HFFc6 (cell line): Measurements from ENCODE around the gene NDEL1. TPM values are rescaled to one million over a fixed set of nuclear protein-coding genes. Genes with fewer than 3 reads are reported as not detected.
A peak's percentile ranks its signal among the peaks of the same experiment; 100 is the strongest.

Experiments
- DNase-seq: peaks from one replicate; pipeline ENCODE4 v3.0.0-alpha.2; 2018
- H3K27ac Mint-ChIP-seq: 2 replicates; pipeline ENCODE4 v1.8.0; 2020; ENCODE audit warnings: mild to moderate bottlenecking, mixed read lengths
- H3K27me3 Mint-ChIP-seq: 2 replicates; pipeline ENCODE4 v1.8.0; 2021; ENCODE audit warnings: mild to moderate bottlenecking, moderate library complexity, mixed read lengths; ENCODE audit not compliant: insufficient read depth
- H3K36me3 Mint-ChIP-seq: 2 replicates; pipeline ENCODE4 v1.8.0; 2021; ENCODE audit warnings: low read depth, mixed read lengths
- H3K4me1 Mint-ChIP-seq: 2 replicates; pipeline ENCODE4 v1.8.0; 2020; ENCODE audit warnings: low read depth, mixed read lengths
- H3K4me3 Mint-ChIP-seq: 2 replicates; pipeline ENCODE4 v1.8.0; 2020; ENCODE audit warnings: mild to moderate bottlenecking, moderate library complexity, mixed read lengths
- H3K9me3 Mint-ChIP-seq: 2 replicates; pipeline ENCODE4 v1.8.0; 2020; ENCODE audit warnings: mild to moderate bottlenecking, mixed read lengths
- total RNA-seq, 6 experiments: library from RNA; stranded (reverse); fragmentation: NEBNext Ultra II Directional; extraction: Animal tissue kit (Norgen Biotek cat#: 25700); gene quantifications; 2 replicates in 1 of 6; 3 replicates in 5 of 6; pipeline ENCODE4 v1.2.3, GENCODE V29; 2021
- TF ChIP-seq, protein P1 (sequence below): fragments of 200-600 bp; sonication (generic); IDR thresholded peaks from 2 replicates; pipeline ENCODE4 v1.5.0; 2021; ENCODE audit warnings: antibody characterized with exemption, mild to moderate bottlenecking

NDEL1 gene
- total RNA-seq, 6 experiments from 2014 or later, result 65.4 to 79.1 (median 69.2) TPM

DNA sequence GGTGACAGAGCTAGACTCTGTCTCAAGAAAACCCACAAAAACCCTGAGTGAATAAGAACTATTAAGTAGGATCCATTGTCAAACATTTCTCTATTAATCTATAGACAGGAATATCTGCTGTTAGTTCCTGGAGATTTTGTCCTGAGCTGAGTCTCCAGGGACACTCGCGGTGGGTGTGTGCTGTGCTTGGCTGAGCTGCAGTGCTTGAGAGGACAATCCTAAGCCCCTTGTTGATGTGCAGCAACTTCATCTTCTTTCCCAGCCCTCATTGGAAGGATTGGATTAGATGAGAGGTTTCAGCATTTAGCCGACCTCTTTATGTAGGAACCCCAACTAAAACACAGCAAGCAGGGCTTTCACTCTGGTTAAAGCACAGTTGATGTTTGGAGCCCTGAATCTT lies 33.3 kb downstream of the NDEL1 start:
- Mint-ChIP-seq H3K4me1 (peaks cover 23% of the 10 kb centered on the region), H3K27me3 (peaks cover 2% of the 10 kb centered on the region), H3K27ac (no peak overlapping the region), H3K4me3 (no peak overlapping the region), H3K36me3 (peaks cover 27% of the 10 kb centered on the region), H3K9me3 (no peaks in the 10 kb centered on the region)
- DNase-seq, result no peak
- TF ChIP-seq, protein P1, sequence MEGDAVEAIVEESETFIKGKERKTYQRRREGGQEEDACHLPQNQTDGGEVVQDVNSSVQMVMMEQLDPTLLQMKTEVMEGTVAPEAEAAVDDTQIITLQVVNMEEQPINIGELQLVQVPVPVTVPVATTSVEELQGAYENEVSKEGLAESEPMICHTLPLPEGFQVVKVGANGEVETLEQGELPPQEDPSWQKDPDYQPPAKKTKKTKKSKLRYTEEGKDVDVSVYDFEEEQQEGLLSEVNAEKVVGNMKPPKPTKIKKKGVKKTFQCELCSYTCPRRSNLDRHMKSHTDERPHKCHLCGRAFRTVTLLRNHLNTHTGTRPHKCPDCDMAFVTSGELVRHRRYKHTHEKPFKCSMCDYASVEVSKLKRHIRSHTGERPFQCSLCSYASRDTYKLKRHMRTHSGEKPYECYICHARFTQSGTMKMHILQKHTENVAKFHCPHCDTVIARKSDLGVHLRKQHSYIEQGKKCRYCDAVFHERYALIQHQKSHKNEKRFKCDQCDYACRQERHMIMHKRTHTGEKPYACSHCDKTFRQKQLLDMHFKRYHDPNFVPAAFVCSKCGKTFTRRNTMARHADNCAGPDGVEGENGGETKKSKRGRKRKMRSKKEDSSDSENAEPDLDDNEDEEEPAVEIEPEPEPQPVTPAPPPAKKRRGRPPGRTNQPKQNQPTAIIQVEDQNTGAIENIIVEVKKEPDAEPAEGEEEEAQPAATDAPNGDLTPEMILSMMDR, result no peak

DNA sequence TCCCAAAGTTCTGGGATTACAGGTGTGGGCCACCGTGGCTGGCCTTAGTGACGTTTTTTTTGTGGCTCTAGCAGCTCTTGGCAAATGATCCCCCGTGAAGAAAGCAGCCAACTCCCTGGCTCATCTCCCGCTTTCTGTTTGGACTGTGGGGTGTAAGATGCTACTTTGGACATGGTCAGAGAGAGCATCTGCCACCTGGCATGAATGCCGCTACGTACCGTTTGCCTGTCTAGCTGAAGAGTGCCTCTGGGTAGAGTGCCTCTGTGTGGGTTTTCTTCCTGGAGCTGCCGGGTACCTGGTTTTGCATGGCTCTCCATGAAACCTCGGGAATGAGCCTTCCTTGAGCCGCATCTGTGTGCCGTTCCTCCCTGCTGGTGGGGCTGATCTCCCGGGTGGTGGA lies 34.3 kb downstream of the NDEL1 start:
- Mint-ChIP-seq H3K36me3 (peaks cover 35% of the 10 kb centered on the region), H3K27ac (no peak overlapping the region), H3K9me3 (no peaks in the 10 kb centered on the region), H3K4me3 (no peak overlapping the region), H3K4me1 (peaks cover 17% of the 10 kb centered on the region), H3K27me3 (peaks cover 2% of the 10 kb centered on the region)
- DNase-seq, result no peak
- TF ChIP-seq, protein P1, result no peak

DNA sequence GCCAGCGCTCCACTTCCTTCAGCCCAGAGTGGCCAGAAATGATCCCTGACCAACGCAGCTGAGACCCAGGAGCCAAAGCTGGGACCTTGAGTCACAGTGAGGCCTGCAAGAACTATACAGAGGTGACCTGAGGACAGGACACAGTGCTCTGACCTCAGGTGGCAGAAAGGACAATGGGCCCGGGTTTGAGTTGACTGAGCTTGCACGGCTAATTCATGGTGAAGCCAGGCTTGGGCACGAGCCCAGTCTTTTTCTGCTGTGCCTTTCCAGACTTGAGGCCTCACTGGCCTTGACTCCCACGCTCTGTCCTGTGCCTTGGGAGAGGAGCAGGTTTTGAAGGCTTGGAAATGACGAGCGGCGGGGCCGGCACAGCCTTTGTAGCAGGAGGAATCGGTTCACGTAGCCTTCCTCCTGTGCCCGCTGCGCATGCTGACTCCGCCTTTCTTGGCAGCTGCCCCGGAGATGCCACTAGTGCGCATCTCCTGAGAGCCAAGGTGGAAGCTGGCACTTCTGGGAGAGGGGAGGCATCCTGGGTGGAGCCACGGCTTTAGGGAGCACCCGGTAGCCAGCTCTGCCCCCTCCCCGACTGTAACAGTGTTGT lies 34.9 kb downstream of the NDEL1 start:
- H3K36me3 Mint-ChIP-seq, result peaks cover 41% of the 10 kb centered on the region
- no peak overlapping the region for H3K27ac Mint-ChIP-seq
- H3K9me3 Mint-ChIP-seq, result no peaks in the 10 kb centered on the region
- no peak overlapping the region for H3K4me3 Mint-ChIP-seq
- H3K27me3 Mint-ChIP-seq, result peaks cover 4% of the 10 kb centered on the region
- H3K4me1 Mint-ChIP-seq, result peaks cover 11% of the 10 kb centered on the region
- TF ChIP-seq, protein P1, result no peak
- DNase-seq, result no peak

DNA sequence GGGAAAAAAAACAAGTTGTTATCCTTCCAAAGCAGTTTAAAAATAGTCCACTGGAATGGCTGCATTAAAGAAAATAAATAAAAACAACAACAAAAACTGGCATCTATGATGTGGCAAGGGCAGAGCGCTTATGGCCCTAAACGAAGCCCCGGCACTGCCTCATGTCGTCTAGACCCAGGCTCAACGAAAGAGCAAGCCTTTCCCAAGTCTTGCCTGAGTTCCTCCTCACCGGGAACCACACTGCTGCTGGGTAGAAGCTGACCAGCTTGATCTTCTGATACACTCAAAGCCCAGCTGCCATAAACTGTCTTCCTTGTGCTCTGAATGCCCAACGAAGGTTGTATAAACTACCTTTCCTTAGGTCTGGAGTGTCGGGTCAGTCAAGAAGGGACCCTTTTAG lies 37.0 kb downstream of the NDEL1 start:
- no peak for DNase-seq
- Mint-ChIP-seq H3K27me3 (peaks cover 4% of the 10 kb centered on the region; the same call in 1 of the 2 replicates), H3K9me3 (no peaks in the 10 kb centered on the region), H3K36me3 (peaks cover 48% of the 10 kb centered on the region), H3K4me1 (no peaks in the 10 kb centered on the region; the same call in 1 of the 2 replicates), H3K27ac (no peak overlapping the region), H3K4me3 (no peak overlapping the region)
- TF ChIP-seq, protein P1, result no peak

DNA sequence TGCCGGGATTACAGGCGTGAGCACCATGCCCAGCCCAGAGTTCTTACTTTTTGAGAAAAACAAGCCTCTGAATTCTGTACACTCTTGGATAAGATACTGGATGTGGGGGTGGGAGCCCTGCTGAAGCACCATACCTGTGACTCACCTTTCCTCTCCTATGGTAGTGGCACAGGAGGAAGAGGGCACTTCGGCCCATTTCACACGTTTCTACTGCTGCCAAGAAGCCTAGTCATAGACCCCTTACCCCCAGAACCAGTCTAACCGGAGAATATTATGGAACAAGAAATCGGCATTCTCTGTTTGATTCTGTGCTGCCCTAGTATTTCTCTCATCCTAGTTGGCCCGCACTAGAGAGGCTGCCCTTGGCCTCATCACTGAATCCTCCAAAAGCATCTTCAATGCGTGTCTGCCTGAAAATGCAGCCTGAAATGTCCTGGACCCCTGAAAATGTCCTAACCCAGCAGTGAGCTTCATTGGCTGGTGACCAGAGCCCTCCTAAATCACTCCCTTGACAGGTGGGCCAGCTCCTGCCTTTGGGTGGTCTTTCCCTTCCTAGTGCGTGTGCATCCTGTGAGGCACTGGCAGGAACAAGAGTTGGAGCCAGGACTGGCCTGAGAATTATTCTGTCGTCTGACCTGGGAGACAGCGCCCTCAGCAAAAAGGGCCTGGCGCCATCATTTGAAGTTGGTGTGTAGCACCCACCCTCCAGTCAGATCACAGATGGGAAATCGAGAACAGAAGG lies 37.9 kb downstream of the NDEL1 start:
- H3K4me1 Mint-ChIP-seq, result peaks cover 9% of the 10 kb centered on the region; the same call in 1 of the 2 replicates
- H3K9me3 Mint-ChIP-seq, result no peaks in the 10 kb centered on the region
- H3K27me3 Mint-ChIP-seq, result peaks cover 5% of the 10 kb centered on the region
- TF ChIP-seq, protein P1, result no peak
- DNase-seq, result no peak
- H3K27ac Mint-ChIP-seq, result peak overlapping the region; percentile 31
- no peak overlapping the region for H3K4me3 Mint-ChIP-seq
- peaks cover 47% of the 10 kb centered on the region for H3K36me3 Mint-ChIP-seq
